H9 (cell line): Measurements from ENCODE around the gene ZNF236. TPM values are rescaled to one million over a fixed set of nuclear protein-coding genes. Genes with fewer than 3 reads are reported as not detected.

Source experiments
- DNase-seq: peaks from one replicate; pipeline ENCODE4 v3.0.0-alpha.2; 2017
- H2AFZ ChIP-seq: one replicate; pipeline ENCODE4 v1.6.1; 2013; ENCODE audit warnings: mild to moderate bottlenecking, low read length, control low read depth, moderate library complexity
- H2AK5ac ChIP-seq: 2 replicates; pipeline ENCODE4 v1.6.1; 2013; ENCODE audit warnings: low read length, control low read depth, mixed read lengths; ENCODE audit not compliant: insufficient read length
- H2BK120ac ChIP-seq: one replicate; pipeline ENCODE4 v1.6.1; 2013; ENCODE audit warnings: low read depth, mild to moderate bottlenecking, low read length, control low read depth, inconsistent platforms; ENCODE audit not compliant: poor library complexity, severe bottlenecking
- H2BK12ac ChIP-seq: 2 replicates; pipeline ENCODE4 v1.6.1; 2013; ENCODE audit warnings: low read length, control low read depth, mixed read lengths, low read depth; ENCODE audit not compliant: insufficient read length
- H2BK15ac ChIP-seq: 2 replicates; pipeline ENCODE4 v1.6.1; 2013; ENCODE audit warnings: low read depth, low read length, control low read depth
- H2BK20ac ChIP-seq: one replicate; pipeline ENCODE4 v1.6.1; 2013; ENCODE audit warnings: low read depth, mild to moderate bottlenecking, low read length, control low read depth, inconsistent platforms; ENCODE audit not compliant: poor library complexity, severe bottlenecking
- H2BK5ac ChIP-seq: 2 replicates; pipeline ENCODE4 v1.6.1; 2013; ENCODE audit warnings: low read length, control low read depth, mixed read lengths; ENCODE audit not compliant: insufficient read length
- H3K14ac ChIP-seq: 2 replicates; pipeline ENCODE4 v1.6.1; 2013; ENCODE audit warnings: low read length, control low read depth; ENCODE audit not compliant: insufficient read depth
- H3K18ac ChIP-seq: 2 replicates; pipeline ENCODE4 v1.6.1; 2013; ENCODE audit warnings: low read depth, mild to moderate bottlenecking, mixed read lengths, low read length, control low read depth; ENCODE audit not compliant: insufficient read length
- H3K23ac ChIP-seq: 2 replicates; pipeline ENCODE4 v1.6.1; 2013; ENCODE audit warnings: low read length, control low read depth, mixed read lengths, low read depth; ENCODE audit not compliant: insufficient read length
- H3K23me2 ChIP-seq: 2 replicates; pipeline ENCODE4 v1.6.1; 2013; ENCODE audit warnings: low read depth, mild to moderate bottlenecking, mixed read lengths, low read length, control low read depth; ENCODE audit not compliant: insufficient read length, poor library complexity, severe bottlenecking
- H3K27ac ChIP-seq: 2 replicates; pipeline ENCODE4 v1.5.1; 2013; ENCODE audit warnings: low read length, control low read depth, mixed read lengths, low read depth; ENCODE audit not compliant: insufficient read length
- H3K27me3 ChIP-seq: 2 replicates; pipeline ENCODE4 v1.6.1; 2013; ENCODE audit warnings: low read length, control low read depth, inconsistent platforms; ENCODE audit not compliant: insufficient read depth
- H3K4ac ChIP-seq: 2 replicates; pipeline ENCODE4 v1.6.1; 2013; ENCODE audit warnings: low read depth, mild to moderate bottlenecking, control low read depth, inconsistent platforms, low read length, moderate library complexity
- H3K4me1 ChIP-seq: 2 replicates; pipeline ENCODE4 v1.6.1; 2013; ENCODE audit warnings: low read length, control low read depth, inconsistent platforms; ENCODE audit not compliant: insufficient read depth
- H3K4me2 ChIP-seq: 2 replicates; pipeline ENCODE4 v1.6.1; 2013; ENCODE audit warnings: low read length, control low read depth, mixed read lengths; ENCODE audit not compliant: insufficient read length, insufficient read depth
- H3K56ac ChIP-seq: 2 replicates; pipeline ENCODE4 v1.6.1; 2013; ENCODE audit warnings: low read depth, mild to moderate bottlenecking, mixed read lengths, low read length, control low read depth; ENCODE audit not compliant: insufficient read length
- H3K79me1 ChIP-seq: 2 replicates; pipeline ENCODE4 v1.6.1; 2013; ENCODE audit warnings: low read depth, mild to moderate bottlenecking, moderate library complexity, low read length, control low read depth, inconsistent platforms; ENCODE audit not compliant: insufficient read depth, poor library complexity, severe bottlenecking
- H3K79me2 ChIP-seq: 2 replicates; pipeline ENCODE4 v1.6.1; 2013; ENCODE audit warnings: low read length, control low read depth, inconsistent platforms; ENCODE audit not compliant: insufficient read depth
- H3K9ac ChIP-seq: 2 replicates; pipeline ENCODE4 v1.6.1; 2013; ENCODE audit warnings: low read length, control low read depth, mixed read lengths; ENCODE audit not compliant: insufficient read length; ENCODE audit errors: extremely low read depth
- H3K9me3 ChIP-seq: one replicate; pipeline ENCODE4 v1.6.1; 2013; ENCODE audit warnings: low read depth, low read length, inconsistent platforms; ENCODE audit not compliant: control insufficient read depth
- H3T11ph ChIP-seq: one replicate; pipeline ENCODE4 v1.6.1; 2013; ENCODE audit warnings: mild to moderate bottlenecking, low read length, control low read depth, inconsistent platforms
- H4K20me1 ChIP-seq: one replicate; pipeline ENCODE4 v1.6.1; 2013; ENCODE audit not compliant: control insufficient read depth, insufficient read length, insufficient read depth
- H4K5ac ChIP-seq: 2 replicates; pipeline ENCODE4 v1.6.1; 2013; ENCODE audit warnings: low read depth, mild to moderate bottlenecking, mixed read lengths, low read length, control low read depth; ENCODE audit not compliant: insufficient read length
- H4K8ac ChIP-seq: replicated peaks from 2 replicates; pipeline ENCODE4 v1.6.1; 2013; ENCODE audit warnings: low read length, control low read depth, mixed read lengths, low read depth; ENCODE audit not compliant: insufficient read length
- H4K91ac ChIP-seq: 2 replicates; pipeline ENCODE4 v1.6.1; 2013; ENCODE audit warnings: low read depth, mild to moderate bottlenecking, moderate library complexity, mixed read lengths, low read length, control low read depth; ENCODE audit not compliant: insufficient read length
- H3K27ac Mint-ChIP-seq, 3 experiments: 2 replicates in 2 of 3; 3 replicates in 1 of 3; pipeline ENCODE4 v1.8.0; 2020 to 2021; ENCODE audit warnings: mixed read lengths in 3 of 3, mild to moderate bottlenecking in 1 of 3, moderate library complexity in 1 of 3
- H3K27me3 Mint-ChIP-seq: 2 replicates; pipeline ENCODE4 v1.8.0; 2021; ENCODE audit warnings: low read depth, mild to moderate bottlenecking, moderate library complexity, mixed read lengths
- H3K36me3 Mint-ChIP-seq, 3 experiments: 2 replicates in 2 of 3; 3 replicates in 1 of 3; pipeline ENCODE4 v1.8.0; 2020 to 2021; ENCODE audit warnings: low read depth in 3 of 3, mixed read lengths in 3 of 3; ENCODE audit not compliant: insufficient read depth in 1 of 3
- H3K4me1 Mint-ChIP-seq, 2 experiments: 2 replicates each; pipeline ENCODE4 v1.8.0; 2020; ENCODE audit warnings: mixed read lengths in 2 of 2
- H3K4me3 Mint-ChIP-seq, 2 experiments: 2 replicates in 1 of 2; 3 replicates in 1 of 2; pipeline ENCODE4 v1.8.0; 2020 to 2021; ENCODE audit warnings: mild to moderate bottlenecking in 2 of 2, mixed read lengths in 2 of 2, moderate library complexity in 1 of 2
- H3K9me3 Mint-ChIP-seq, 2 experiments: 2 replicates in 1 of 2; 3 replicates in 1 of 2; pipeline ENCODE4 v1.8.0; 2020; ENCODE audit warnings: mild to moderate bottlenecking in 2 of 2, mixed read lengths in 2 of 2, moderate library complexity in 1 of 2
- CTCF ChIP-seq: fragments of 200-600 bp; sonication (generic); conservative IDR thresholded peaks from 3 replicates; pipeline ENCODE4 v1.8.0; 2021; ENCODE audit warnings: antibody characterized with exemption, mild to moderate bottlenecking
- WGBS: extraction: QIAGEN DNeasy Blood & Tissue Kit; methylation state at CpG from one replicate; pipeline ENCODE4 v1.1.7; 2013; ENCODE audit warnings: missing lambda C conversion rate, low lambda C conversion rate, mixed read lengths; ENCODE audit not compliant: insufficient read length; ENCODE audit errors: extremely low coverage; 5-methylcytosine and 5-hydroxymethylcytosine counted together
- total RNA-seq: library from RNA; stranded (reverse); gene quantifications from 2 replicates; pipeline ENCODE4 v1.2.1, GENCODE V29; 2021

ZNF236 gene
- total RNA-seq, 1 experiment from 2014 or later, result 16.0 TPM

GRCh38 chr18:76982841-76983583, 160.7 kb downstream of the ZNF236 start:
- H3K4me1 ChIP-seq, result peaks cover 7% of the 10 kb centered on the region
- H2BK120ac ChIP-seq, result no peak overlapping the region
- Mint-ChIP-seq H3K4me1 (peaks cover 41 to 42% of the 10 kb centered on the region in 2 experiments), H3K9me3 (no peaks in the 10 kb centered on the region), H3K27me3 (no peaks in the 10 kb centered on the region; the same call in 1 of the 2 replicates), H3K36me3 (peaks cover 0 to 6% (median 1%) of the 10 kb centered on the region in 3 experiments; a peak in 3 of 7 replicates), H3K4me3 (no peak overlapping the region), H3K27ac (peak overlapping the region in 2 of 3 experiments; percentile 68 to 95; a peak in 3 of 7 replicates)
- no peak overlapping the region for H3K4ac ChIP-seq
- no peaks in the 10 kb centered on the region for H3K9me3 ChIP-seq
- H4K8ac ChIP-seq, result no peak overlapping the region
- H3K27me3 ChIP-seq, result no peaks in the 10 kb centered on the region
- H3K4me2 ChIP-seq, result peak overlapping the region; percentile 56
- H4K91ac ChIP-seq, result no peak overlapping the region
- H3K23ac ChIP-seq, result no peak overlapping the region
- H3K56ac ChIP-seq, result no peak overlapping the region
- TF ChIP-seq CTCF, result peak; percentile 96
- DNase-seq, result peak; percentile 94
- no peaks in the 10 kb centered on the region for H3K79me2 ChIP-seq
- H3K27ac ChIP-seq, result no peak overlapping the region
- no peak overlapping the region for H2BK15ac ChIP-seq
- no peak overlapping the region for H2AFZ ChIP-seq
- H2AK5ac ChIP-seq, result no peak overlapping the region
- WGBS, result no CpG with 5 or more reads among the region's 15 CpGs
- no peaks in the 10 kb centered on the region for H4K20me1 ChIP-seq
- H2BK5ac ChIP-seq, result no peak overlapping the region
- peak overlapping the region; percentile 45 for H3K18ac ChIP-seq
- H3K14ac ChIP-seq, result no peak overlapping the region
- H2BK20ac ChIP-seq, result no peak overlapping the region
- no peaks in the 10 kb centered on the region for H3K79me1 ChIP-seq
- no peak overlapping the region for H3K9ac ChIP-seq
- no peak overlapping the region for H2BK12ac ChIP-seq
- no peaks in the 10 kb centered on the region for H3K23me2 ChIP-seq
- no peak overlapping the region for H3T11ph ChIP-seq
- H4K5ac ChIP-seq, result no peak overlapping the region
